ENCODE results near the gene CLCA2.

Gene CLCA2

GRCh38 chr1:86394416-86394815 lies 29.6 kb upstream of the CLCA2 start:
- Histone ChIP-seq H3K27me3 (ENCODE audit: control insufficient read depth, insufficient read depth, low read length) (no peaks in the 10 kb centered on the region), H3K4me1 (ENCODE audit: control insufficient read depth, insufficient read depth, low read length) (peaks cover 1% of the 10 kb centered on the region; the same call in 1 of the 2 replicates), H3K36me3 (ENCODE audit: control insufficient read depth, insufficient read depth, low read length) (no peaks in the 10 kb centered on the region), H3K27ac (ENCODE audit: low read length) (no peak overlapping the region), H3K9me3 (ENCODE audit: control insufficient read depth, insufficient read depth, low read length) (no peaks in the 10 kb centered on the region), H3K4me3 (ENCODE audit: low read length) (no peak overlapping the region)
- WGBS (ENCODE audit: insufficient coverage, insufficient read length), result no CpG with 5 or more reads among the region's 2 CpGs
- no peak for DNase-seq (ENCODE audit: low read depth, low spot score)

- Histone ChIP-seq H3K27me3 (ENCODE audit: control insufficient read depth, insufficient read depth, low read length) (no peaks in the 10 kb centered on the region), H3K27ac (ENCODE audit: low read length) (no peak within 1 kb of the TSS), H3K9me3 (ENCODE audit: control insufficient read depth, insufficient read depth, low read length) (no peaks in the 10 kb centered on the region), H3K4me1 (ENCODE audit: control insufficient read depth, insufficient read depth, low read length) (peaks cover 1% of the 10 kb centered on the region; the same call in 1 of the 2 replicates), H3K4me3 (ENCODE audit: low read length) (peak within 1 kb of the TSS; percentile 78; the same call in 1 of the 2 replicates), H3K36me3 (ENCODE audit: control insufficient read depth, insufficient read depth, low read length) (no peaks in the 10 kb centered on the region)
- DNase-seq (ENCODE audit: low read depth, low spot score), result peak; percentile 54
- WGBS (ENCODE audit: insufficient coverage, insufficient read length), result no CpG with 5 or more reads among the region's 56 CpGs
Measured at GRCh38 chr1:86395751-86396497, 28.0 kb upstream of the CLCA2 start, which contains the start of gene ODF2L. Gene ODF2L (minus strand): TSS chr1:86396323. CDS start chr1:86387027, 9,296 bp downstream.

- no peaks in the 10 kb centered on the region for H3K36me3 ChIP-seq (ENCODE audit: control insufficient read depth, insufficient read depth, low read length)
- no peak for DNase-seq (ENCODE audit: low read depth, low spot score)
- H3K4me3 ChIP-seq (ENCODE audit: low read length), result peak overlapping the region; percentile 78; the same call in 1 of the 2 replicates
- H3K27me3 ChIP-seq (ENCODE audit: control insufficient read depth, insufficient read depth, low read length), result no peaks in the 10 kb centered on the region
- no CpG with 5 or more reads among the region's 9 CpGs for WGBS (ENCODE audit: insufficient coverage, insufficient read length)
- H3K4me1 ChIP-seq (ENCODE audit: control insufficient read depth, insufficient read depth, low read length), result peaks cover 1% of the 10 kb centered on the region; the same call in 1 of the 2 replicates
- H3K9me3 ChIP-seq (ENCODE audit: control insufficient read depth, insufficient read depth, low read length), result no peaks in the 10 kb centered on the region
- H3K27ac ChIP-seq (ENCODE audit: low read length), result no peak overlapping the region
Measured at GRCh38 chr1:86396498-86396890, 27.5 kb upstream of the CLCA2 start.

GRCh38 chr1:86409416-86410021 lies 14.5 kb upstream of the CLCA2 start:
- H3K4me1 ChIP-seq (ENCODE audit: control insufficient read depth, insufficient read depth, low read length), result no peaks in the 10 kb centered on the region
- H3K27me3 ChIP-seq (ENCODE audit: control insufficient read depth, insufficient read depth, low read length), result no peaks in the 10 kb centered on the region
- H3K9me3 ChIP-seq (ENCODE audit: control insufficient read depth, insufficient read depth, low read length), result no peaks in the 10 kb centered on the region
- H3K36me3 ChIP-seq (ENCODE audit: control insufficient read depth, insufficient read depth, low read length), result no peaks in the 10 kb centered on the region
- WGBS (ENCODE audit: insufficient coverage, insufficient read length), result no CpG with 5 or more reads among the region's 6 CpGs
- H3K4me3 ChIP-seq (ENCODE audit: low read length), result no peak overlapping the region
- no peak overlapping the region for H3K27ac ChIP-seq (ENCODE audit: low read length)
- DNase-seq (ENCODE audit: low read depth, low spot score), result no peak

GRCh38 chr1:86410879-86411278 lies 13.1 kb upstream of the CLCA2 start:
- no peak for DNase-seq (ENCODE audit: low read depth, low spot score)

GRCh38 chr1:86416343-86416742 lies 7.6 kb upstream of the CLCA2 start:
- no CpG with 5 or more reads among the region's 6 CpGs for WGBS (ENCODE audit: insufficient coverage, insufficient read length)
- Histone ChIP-seq H3K4me3 (ENCODE audit: low read length) (no peak overlapping the region), H3K4me1 (ENCODE audit: control insufficient read depth, insufficient read depth, low read length) (no peaks in the 10 kb centered on the region), H3K36me3 (ENCODE audit: control insufficient read depth, insufficient read depth, low read length) (no peaks in the 10 kb centered on the region), H3K27ac (ENCODE audit: low read length) (no peak overlapping the region), H3K9me3 (ENCODE audit: control insufficient read depth, insufficient read depth, low read length) (no peaks in the 10 kb centered on the region), H3K27me3 (ENCODE audit: control insufficient read depth, insufficient read depth, low read length) (no peaks in the 10 kb centered on the region)
- no peak for DNase-seq (ENCODE audit: low read depth, low spot score)

More at GRCh38 chr1:86410879-86411278, 13.1 kb upstream of the CLCA2 start:
- no CpG with 5 or more reads among the region's 4 CpGs for WGBS (ENCODE audit: insufficient coverage, insufficient read length)
- Histone ChIP-seq H3K4me1 (ENCODE audit: control insufficient read depth, insufficient read depth, low read length) (no peaks in the 10 kb centered on the region), H3K9me3 (ENCODE audit: control insufficient read depth, insufficient read depth, low read length) (no peaks in the 10 kb centered on the region), H3K27me3 (ENCODE audit: control insufficient read depth, insufficient read depth, low read length) (no peaks in the 10 kb centered on the region), H3K27ac (ENCODE audit: low read length) (no peak overlapping the region), H3K4me3 (ENCODE audit: low read length) (no peak overlapping the region), H3K36me3 (ENCODE audit: control insufficient read depth, insufficient read depth, low read length) (no peaks in the 10 kb centered on the region)

GRCh38 chr1:86419277-86419903 lies 4.6 kb upstream of the CLCA2 start:
- Histone ChIP-seq H3K27me3 (ENCODE audit: control insufficient read depth, insufficient read depth, low read length) (no peaks in the 10 kb centered on the region), H3K27ac (ENCODE audit: low read length) (no peak overlapping the region), H3K4me3 (ENCODE audit: low read length) (no peak overlapping the region), H3K4me1 (ENCODE audit: control insufficient read depth, insufficient read depth, low read length) (no peaks in the 10 kb centered on the region), H3K36me3 (ENCODE audit: control insufficient read depth, insufficient read depth, low read length) (no peaks in the 10 kb centered on the region), H3K9me3 (ENCODE audit: control insufficient read depth, insufficient read depth, low read length) (no peaks in the 10 kb centered on the region)
- WGBS (ENCODE audit: insufficient coverage, insufficient read length), result no CpG with 5 or more reads among the region's 4 CpGs
- DNase-seq (ENCODE audit: low read depth, low spot score), result peak; percentile 25

- Histone ChIP-seq H3K27me3 (ENCODE audit: control insufficient read depth, insufficient read depth, low read length) (no peaks in the 10 kb centered on the region), H3K36me3 (ENCODE audit: control insufficient read depth, insufficient read depth, low read length) (no peaks in the 10 kb centered on the region), H3K4me1 (ENCODE audit: control insufficient read depth, insufficient read depth, low read length) (no peaks in the 10 kb centered on the region), H3K9me3 (ENCODE audit: control insufficient read depth, insufficient read depth, low read length) (no peaks in the 10 kb centered on the region), H3K4me3 (ENCODE audit: low read length) (no peak overlapping the region), H3K27ac (ENCODE audit: low read length) (no peak overlapping the region)
- no peak for DNase-seq (ENCODE audit: low read depth, low spot score)
- 100% methylated on average over 1 of the region's 7 CpGs for WGBS (ENCODE audit: insufficient coverage, insufficient read length)
Measured at GRCh38 chr1:86421601-86422280, 2.2 kb upstream of the CLCA2 start.

GRCh38 chr1:86423473-86423872 lies 498 bp upstream of the CLCA2 start:
- Histone ChIP-seq H3K9me3 (ENCODE audit: control insufficient read depth, insufficient read depth, low read length) (no peaks in the 10 kb centered on the region), H3K4me1 (ENCODE audit: control insufficient read depth, insufficient read depth, low read length) (no peaks in the 10 kb centered on the region), H3K27ac (ENCODE audit: low read length) (no peak overlapping the region), H3K4me3 (ENCODE audit: low read length) (no peak overlapping the region), H3K36me3 (ENCODE audit: control insufficient read depth, insufficient read depth, low read length) (no peaks in the 10 kb centered on the region), H3K27me3 (ENCODE audit: control insufficient read depth, insufficient read depth, low read length) (no peaks in the 10 kb centered on the region)
- no peak for DNase-seq (ENCODE audit: low read depth, low spot score)

- H3K27ac ChIP-seq (ENCODE audit: low read length), result no peak overlapping the region
- no peaks in the 10 kb centered on the region for H3K4me1 ChIP-seq (ENCODE audit: control insufficient read depth, insufficient read depth, low read length)
- H3K36me3 ChIP-seq (ENCODE audit: control insufficient read depth, insufficient read depth, low read length), result no peaks in the 10 kb centered on the region
- H3K9me3 ChIP-seq (ENCODE audit: control insufficient read depth, insufficient read depth, low read length), result no peaks in the 10 kb centered on the region
- no peak for DNase-seq (ENCODE audit: low read depth, low spot score)
- no CpG with 5 or more reads among the region's 7 CpGs for WGBS (ENCODE audit: insufficient coverage, insufficient read length)
- no peaks in the 10 kb centered on the region for H3K27me3 ChIP-seq (ENCODE audit: control insufficient read depth, insufficient read depth, low read length)
- H3K4me3 ChIP-seq (ENCODE audit: low read length), result no peak overlapping the region
Measured at GRCh38 chr1:86429122-86429725, 5.3 kb downstream of the CLCA2 start.

All from iPS DF 6.9 (cell line).